WTC11 (cell line): ENCODE data around the gene GFOD2. TPM values are rescaled to one million over a fixed set of nuclear protein-coding genes. Genes with fewer than 3 reads are reported as not detected.

Experiments used
- ATAC-seq: fragments of 200-7000 bp; cut with Tn5 transposase; 2 replicates; pipeline ENCODE4 v1.10.0; 2021; ENCODE audit warnings: mild to moderate bottlenecking, moderate library complexity
- CTCF ChIA-PET: fragments of 300-600 bp; sonication (Branson Sonifier 250); formaldehyde crosslinking; loops from one replicate; lab custom pipeline; 2021; ENCODE audit warnings: antibody characterized with exemption; lab: Charles Lee
- POLR2A ChIA-PET: fragments of 350-600 bp; sonication (Branson Sonifier 250); formaldehyde crosslinking; loops from one replicate; lab custom pipeline; 2021; ENCODE audit warnings: antibody characterized with exemption; lab: Charles Lee
- DNase-seq: peaks from one replicate; pipeline ENCODE4 v3.0.0; 2021; ENCODE audit warnings: low spot score
- H3K27ac Mint-ChIP-seq: 2 replicates; pipeline ENCODE4 v1.8.0; 2021; ENCODE audit warnings: mixed read lengths
- H3K27me3 Mint-ChIP-seq: 2 replicates; pipeline ENCODE4 v1.8.0; 2021; ENCODE audit warnings: low read depth, mild to moderate bottlenecking, moderate library complexity, mixed read lengths
- H3K36me3 Mint-ChIP-seq: 2 replicates; pipeline ENCODE4 v1.8.0; 2021; ENCODE audit warnings: mixed read lengths
- H3K4me1 Mint-ChIP-seq: 2 replicates; pipeline ENCODE4 v1.8.0; 2022; ENCODE audit warnings: mixed read lengths
- H3K4me3 Mint-ChIP-seq: 2 replicates; pipeline ENCODE4 v1.8.0; 2021; ENCODE audit warnings: mild to moderate bottlenecking, moderate library complexity, mixed read lengths
- H3K9me3 Mint-ChIP-seq: 2 replicates; pipeline ENCODE4 v1.8.0; 2021; ENCODE audit warnings: mixed read lengths
- FOXP1 ChIP-seq: sonication (generic); formaldehyde crosslinking; IDR thresholded peaks from 2 replicates; pipeline ENCODE4 v1.8.0; 2022; ENCODE audit warnings: missing genetic modification reagents, mild to moderate bottlenecking, moderate library complexity, borderline replicate concordance
- GABPB1 ChIP-seq: sonication (generic); formaldehyde crosslinking; IDR thresholded peaks from 2 replicates; pipeline ENCODE4 v1.8.1; 2023; ENCODE audit warnings: mild to moderate bottlenecking, missing genetic modification reagents
- GRHL2 ChIP-seq: fragments of 250-450 bp; sonication (Bioruptor Pico); IDR thresholded peaks from 2 replicates; pipeline ENCODE4 v1.8.0; 2022; ENCODE audit warnings: mild to moderate bottlenecking, moderate library complexity; ENCODE audit not compliant: insufficient replicate concordance, severe bottlenecking
- NR3C1 ChIP-seq: sonication (generic); formaldehyde crosslinking; conservative IDR thresholded peaks from 2 replicates; pipeline ENCODE4 v1.8.1; 2023; ENCODE audit warnings: low read depth, mild to moderate bottlenecking, missing genetic modification reagents
- STAT6 ChIP-seq: sonication (generic); formaldehyde crosslinking; conservative IDR thresholded peaks from 2 replicates; pipeline ENCODE4 v1.8.1; 2023; ENCODE audit warnings: mild to moderate bottlenecking, low read depth, missing genetic modification reagents, moderate library complexity
- USF1 ChIP-seq: sonication (generic); formaldehyde crosslinking; IDR thresholded peaks from 2 replicates; pipeline ENCODE4 v1.8.0; 2022; ENCODE audit warnings: mild to moderate bottlenecking, missing genetic modification reagents
- ZNF263 ChIP-seq: sonication (generic); formaldehyde crosslinking; IDR thresholded peaks from 2 replicates; pipeline ENCODE4 v1.8.1; 2022; ENCODE audit warnings: low read depth, mild to moderate bottlenecking, moderate library complexity, missing genetic modification reagents
- ZNF281 ChIP-seq: sonication (generic); formaldehyde crosslinking; IDR thresholded peaks from 2 replicates; pipeline ENCODE4 v1.8.0; 2023; ENCODE audit warnings: mild to moderate bottlenecking, missing genetic modification reagents
- total RNA-seq: library from RNA; stranded (reverse); gene quantifications from 3 replicates; pipeline ENCODE4 v1.2.3, GENCODE V29; 2021
- TF ChIP-seq, protein P1 (sequence below): fragments of 250-450 bp; sonication (Bioruptor Pico); conservative IDR thresholded peaks from 2 replicates; pipeline ENCODE4 v1.9.0; 2021; ENCODE audit warnings: mild to moderate bottlenecking
- TF ChIP-seq, protein P2 (sequence below): sonication (generic); formaldehyde crosslinking; IDR thresholded peaks from 2 replicates; pipeline ENCODE4 v1.8.1; 2022; ENCODE audit warnings: low read depth, missing genetic modification reagents, borderline replicate concordance
- TF ChIP-seq, protein P3 (sequence below): sonication (generic); formaldehyde crosslinking; IDR thresholded peaks from 2 replicates; pipeline ENCODE4 v1.8.1; 2023; ENCODE audit warnings: mild to moderate bottlenecking, moderate library complexity, missing genetic modification reagents
- TF ChIP-seq, protein P4 (sequence below): sonication (generic); formaldehyde crosslinking; IDR thresholded peaks from 2 replicates; pipeline ENCODE4 v1.8.1; 2022; ENCODE audit warnings: low read depth, mild to moderate bottlenecking, moderate library complexity, missing genetic modification reagents, borderline replicate concordance

GFOD2 gene
- total RNA-seq, 1 experiment from 2014 or later, result 29.5 TPM

DNA sequence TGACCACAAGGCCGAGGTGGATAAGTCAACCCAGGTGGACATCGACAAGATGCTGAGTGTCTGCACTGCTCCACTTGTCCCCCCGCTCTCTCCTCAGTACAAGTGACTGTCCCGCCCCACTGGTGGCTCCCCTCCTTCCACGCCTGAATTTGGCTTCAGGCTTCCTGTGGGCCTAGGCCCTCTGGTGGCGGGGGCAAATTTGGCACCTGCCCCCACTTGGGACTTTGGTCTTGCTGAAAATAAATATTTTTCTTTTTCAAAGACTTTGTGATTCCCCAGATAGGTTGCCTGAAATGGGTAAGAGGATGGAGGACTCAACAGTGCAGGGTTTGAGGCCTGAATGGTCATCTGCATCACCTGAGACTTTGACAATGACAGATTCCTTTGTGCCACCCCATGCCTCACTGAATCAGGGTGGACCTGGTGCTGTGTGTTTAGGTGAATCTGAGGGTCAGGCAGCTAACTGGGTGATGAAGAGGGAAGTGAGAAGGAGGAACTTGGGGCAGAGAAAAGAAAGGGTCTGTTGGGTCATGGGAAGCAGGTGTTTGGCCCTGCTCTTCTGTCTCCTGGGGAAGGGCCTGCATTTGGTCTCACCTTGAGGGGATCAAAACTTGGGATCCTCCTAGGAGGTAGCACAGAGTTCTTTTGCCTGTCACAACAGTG lies 50.5 kb downstream of the GFOD2 start (continued):
- TF ChIP-seq FOXP1 (CRISPR knock-in tag), result no peak

DNA sequence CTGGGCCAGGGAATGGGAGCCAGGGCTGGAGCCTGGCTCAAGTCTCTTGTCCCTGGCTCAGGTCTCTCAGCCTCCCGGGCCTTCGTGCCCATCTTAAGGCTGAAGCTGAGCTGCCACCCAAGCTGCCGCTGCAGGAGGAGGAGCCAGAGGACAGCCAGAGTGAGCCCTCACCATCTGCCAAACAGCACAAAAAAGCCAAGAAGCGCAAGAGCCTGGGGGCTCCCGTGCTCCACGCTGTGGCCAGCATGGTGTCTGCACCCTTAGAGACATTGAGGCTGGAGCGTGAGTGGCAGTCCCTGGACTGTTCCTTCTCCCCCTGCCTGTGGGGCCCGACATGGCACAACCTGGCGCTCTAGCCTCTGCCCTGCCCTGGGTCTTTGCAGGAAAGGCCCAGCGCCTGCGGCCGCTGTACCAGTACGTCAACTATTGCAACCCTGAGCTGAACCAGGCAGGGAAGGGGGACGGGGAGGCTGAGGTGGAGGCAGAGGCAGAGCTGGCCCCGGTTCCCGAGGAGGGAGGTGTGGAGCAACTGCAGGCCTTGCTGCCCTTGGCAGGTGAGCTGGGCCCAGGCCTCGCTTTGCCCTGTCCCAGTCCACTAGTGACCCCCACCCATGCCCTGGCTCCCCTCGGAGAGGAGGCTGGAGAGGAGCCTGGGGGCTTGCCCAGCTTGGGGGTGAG lies 51.2 kb downstream of the GFOD2 start:
- Mint-ChIP-seq H3K27ac (no peak overlapping the region), H3K9me3 (no peaks in the 10 kb centered on the region), H3K27me3 (peaks cover 6% of the 10 kb centered on the region), H3K4me1 (peaks cover 11% of the 10 kb centered on the region), H3K36me3 (no peaks in the 10 kb centered on the region), H3K4me3 (peak overlapping the region; percentile 84; the same call in 1 of the 2 replicates)
- POLR2A ChIA-PET, result no interaction called here
- ATAC-seq (peak; percentile 66), DNase-seq (peak; percentile 82)
- CTCF ChIA-PET, result interaction anchor here (0.6 to 10.3 kb wide), 23 partner anchors 15 to 383 kb away, joined by 3 to 137 read pairs (median 4); partner anchors contain the start of genes ATP6V0D1, CARMIL2, CENPT and GFOD2
- TF ChIP-seq, protein P1, sequence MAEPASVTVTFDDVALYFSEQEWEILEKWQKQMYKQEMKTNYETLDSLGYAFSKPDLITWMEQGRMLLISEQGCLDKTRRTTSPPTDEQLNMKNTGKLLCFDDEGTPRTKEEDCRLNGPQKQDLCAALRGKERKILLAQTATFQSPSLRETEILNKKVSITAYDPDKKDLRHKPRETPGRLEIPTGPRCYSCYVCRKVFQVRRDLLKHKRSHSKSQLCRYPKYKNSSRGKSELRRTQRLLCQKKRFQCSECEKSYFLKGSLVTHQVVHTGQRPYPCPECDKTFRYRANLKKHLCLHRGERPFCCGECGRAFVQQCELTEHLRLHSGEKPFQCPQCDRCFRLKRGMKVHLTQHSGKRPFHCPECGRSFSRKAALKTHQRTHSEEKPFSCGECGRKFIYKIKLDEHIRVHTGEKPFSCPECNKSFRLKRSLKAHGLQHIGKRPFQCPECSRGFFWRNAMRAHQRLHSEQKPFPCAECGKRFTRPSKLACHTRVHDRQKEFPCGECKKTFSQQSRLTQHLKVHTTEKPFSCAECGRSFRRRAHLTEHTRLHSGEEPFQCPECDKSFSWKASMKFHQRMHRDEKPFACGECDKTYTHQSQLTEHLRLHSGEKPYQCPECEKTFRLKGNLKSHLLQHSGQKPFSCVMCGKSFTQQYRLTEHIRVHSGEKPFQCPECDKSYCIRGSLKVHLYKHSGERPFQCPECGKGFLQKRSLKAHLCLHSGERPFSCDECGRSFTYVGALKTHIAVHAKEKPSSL, result no peak
- TF ChIP-seq GRHL2 (CRISPR knock-in tag) (no peak), GABPB1 (CRISPR knock-in tag) (peak; percentile 34; the same call in 1 of the 2 replicates)

DNA sequence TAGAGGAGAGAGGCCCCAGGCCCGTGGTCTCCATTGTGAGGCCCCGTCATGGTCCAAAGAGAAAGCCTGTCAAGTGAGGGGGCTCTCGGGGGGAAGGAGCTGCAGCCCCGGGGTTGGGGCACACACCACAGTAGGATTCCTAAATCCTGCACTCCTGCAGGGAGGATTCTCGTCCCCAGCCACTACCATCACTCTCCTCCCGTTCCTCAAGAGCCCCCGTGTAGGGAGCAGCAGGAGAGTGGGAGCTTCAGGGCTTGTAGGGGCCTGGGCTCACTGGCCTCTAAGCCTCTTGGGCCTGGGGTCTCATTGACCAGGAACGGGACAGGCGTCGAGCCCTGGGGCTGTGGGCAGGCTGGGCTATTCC lies 51.7 kb downstream of the GFOD2 start:
- peaks cover 6% of the 10 kb centered on the region for H3K27me3 Mint-ChIP-seq
- POLR2A ChIA-PET, result no interaction called here
- CTCF ChIA-PET, result interaction anchor here (0.6 to 10.3 kb wide), 21 partner anchors 14 to 383 kb away, joined by 3 to 137 read pairs (median 4); partner anchors contain the start of genes ATP6V0D1, CARMIL2, CENPT and GFOD2
- ATAC-seq (no peak), DNase-seq (no peak)
- no peak overlapping the region for H3K27ac Mint-ChIP-seq
- peak overlapping the region; percentile 84 for H3K4me3 Mint-ChIP-seq
- H3K4me1 Mint-ChIP-seq, result peaks cover 11% of the 10 kb centered on the region
- H3K9me3 Mint-ChIP-seq, result no peaks in the 10 kb centered on the region
- no peaks in the 10 kb centered on the region for H3K36me3 Mint-ChIP-seq
- TF ChIP-seq NR3C1 (CRISPR knock-in tag) (no peak), ZNF281 (CRISPR knock-in tag) (no peak), USF1 (CRISPR knock-in tag) (no peak), ZNF263 (CRISPR knock-in tag) (no peak), STAT6 (CRISPR knock-in tag) (no peak)
- TF ChIP-seq, protein P2, sequence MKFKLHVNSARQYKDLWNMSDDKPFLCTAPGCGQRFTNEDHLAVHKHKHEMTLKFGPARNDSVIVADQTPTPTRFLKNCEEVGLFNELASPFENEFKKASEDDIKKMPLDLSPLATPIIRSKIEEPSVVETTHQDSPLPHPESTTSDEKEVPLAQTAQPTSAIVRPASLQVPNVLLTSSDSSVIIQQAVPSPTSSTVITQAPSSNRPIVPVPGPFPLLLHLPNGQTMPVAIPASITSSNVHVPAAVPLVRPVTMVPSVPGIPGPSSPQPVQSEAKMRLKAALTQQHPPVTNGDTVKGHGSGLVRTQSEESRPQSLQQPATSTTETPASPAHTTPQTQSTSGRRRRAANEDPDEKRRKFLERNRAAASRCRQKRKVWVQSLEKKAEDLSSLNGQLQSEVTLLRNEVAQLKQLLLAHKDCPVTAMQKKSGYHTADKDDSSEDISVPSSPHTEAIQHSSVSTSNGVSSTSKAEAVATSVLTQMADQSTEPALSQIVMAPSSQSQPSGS (CRISPR knock-in tag), result no peak
- TF ChIP-seq, protein P3, sequence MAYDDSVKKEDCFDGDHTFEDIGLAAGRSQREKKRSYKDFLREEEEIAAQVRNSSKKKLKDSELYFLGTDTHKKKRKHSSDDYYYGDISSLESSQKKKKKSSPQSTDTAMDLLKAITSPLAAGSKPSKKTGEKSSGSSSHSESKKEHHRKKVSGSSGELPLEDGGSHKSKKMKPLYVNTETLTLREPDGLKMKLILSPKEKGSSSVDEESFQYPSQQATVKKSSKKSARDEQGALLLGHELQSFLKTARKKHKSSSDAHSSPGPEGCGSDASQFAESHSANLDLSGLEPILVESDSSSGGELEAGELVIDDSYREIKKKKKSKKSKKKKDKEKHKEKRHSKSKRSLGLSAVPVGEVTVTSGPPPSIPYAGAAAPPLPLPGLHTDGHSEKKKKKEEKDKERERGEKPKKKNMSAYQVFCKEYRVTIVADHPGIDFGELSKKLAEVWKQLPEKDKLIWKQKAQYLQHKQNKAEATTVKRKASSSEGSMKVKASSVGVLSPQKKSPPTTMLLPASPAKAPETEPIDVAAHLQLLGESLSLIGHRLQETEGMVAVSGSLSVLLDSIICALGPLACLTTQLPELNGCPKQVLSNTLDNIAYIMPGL (CRISPR knock-in tag), result no peak; the same call in 1 of the 2 replicates
- TF ChIP-seq, protein P1, result no peak
- TF ChIP-seq, protein P4, sequence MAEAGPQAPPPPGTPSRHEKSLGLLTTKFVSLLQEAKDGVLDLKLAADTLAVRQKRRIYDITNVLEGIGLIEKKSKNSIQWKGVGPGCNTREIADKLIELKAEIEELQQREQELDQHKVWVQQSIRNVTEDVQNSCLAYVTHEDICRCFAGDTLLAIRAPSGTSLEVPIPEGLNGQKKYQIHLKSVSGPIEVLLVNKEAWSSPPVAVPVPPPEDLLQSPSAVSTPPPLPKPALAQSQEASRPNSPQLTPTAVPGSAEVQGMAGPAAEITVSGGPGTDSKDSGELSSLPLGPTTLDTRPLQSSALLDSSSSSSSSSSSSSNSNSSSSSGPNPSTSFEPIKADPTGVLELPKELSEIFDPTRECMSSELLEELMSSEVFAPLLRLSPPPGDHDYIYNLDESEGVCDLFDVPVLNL (CRISPR knock-in tag), result no peak
